SU-DHL-6 (cell line): ENCODE results near the gene SF3B3.

Experiments used
- CTCF ChIP-seq: fragments of 200-600 bp; sonication (generic); IDR thresholded peaks from one replicate; pipeline ENCODE4 v1.5.1; 2017; ENCODE audit warnings: antibody characterized with exemption, mild to moderate bottlenecking, low read length, moderate library complexity; ENCODE audit not compliant: insufficient read depth, poor library complexity, severe bottlenecking
- EZH2phosphoT487 ChIP-seq: fragments of 200-600 bp; sonication (generic), shearing (Covaris generic); conservative IDR thresholded peaks from 2 replicates; pipeline ENCODE4 v1.6.1; 2018; ENCODE audit warnings: mild to moderate bottlenecking, antibody characterized with exemption, low read length, moderate library complexity, mixed read lengths

GRCh38 chr16:70494777-70495176 is 28.8 kb upstream of the SF3B3 start:
- TF ChIP-seq CTCF (no peak), EZH2phosphoT487 (no peak)
